Mammary epithelial cell (primary cell): ENCODE data around the gene TMTC4.

Source experiments
- EZH2 ChIP-seq: IDR thresholded peaks from 2 replicates; pipeline ENCODE4 v1.6.1; 2012; ENCODE audit warnings: low read length, inconsistent platforms, borderline replicate concordance
- TF ChIP-seq, protein P1 (sequence below), 2 donors: IDR thresholded peaks in 1 of 2; conservative IDR thresholded peaks in 1 of 2; 2 replicates each; pipeline ENCODE4 v1.5.1; 2011 to 2012; ENCODE audit warnings: inconsistent platforms in 2 of 2, low read length in 2 of 2, mild to moderate bottlenecking in 2 of 2, control low read depth in 1 of 2, low read depth in 1 of 2; ENCODE audit not compliant: insufficient read depth in 1 of 2; ENCODE audit errors: extremely low read depth in 1 of 2

DNA sequence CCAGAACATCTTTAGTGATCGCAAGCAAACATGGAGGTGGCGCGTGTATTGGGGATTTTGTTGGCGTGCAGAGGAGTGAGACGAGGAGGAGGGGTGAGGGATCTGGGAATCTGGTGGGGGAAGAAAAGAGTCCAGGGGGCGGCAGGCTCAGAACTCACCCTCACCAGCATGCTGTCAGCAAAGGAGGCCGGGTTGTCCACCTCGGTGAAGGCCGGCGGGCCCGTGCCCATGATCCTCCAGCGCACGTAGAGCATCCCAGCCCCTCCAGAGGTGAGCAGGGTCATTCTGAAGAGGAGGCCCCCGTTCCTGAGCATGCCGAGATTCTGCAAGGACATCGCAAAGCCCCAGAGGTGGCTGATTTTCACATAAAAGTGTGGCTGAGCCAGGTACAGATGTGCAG, 37.2 kb downstream of the TMTC4 start:
- TF ChIP-seq, protein P1, sequence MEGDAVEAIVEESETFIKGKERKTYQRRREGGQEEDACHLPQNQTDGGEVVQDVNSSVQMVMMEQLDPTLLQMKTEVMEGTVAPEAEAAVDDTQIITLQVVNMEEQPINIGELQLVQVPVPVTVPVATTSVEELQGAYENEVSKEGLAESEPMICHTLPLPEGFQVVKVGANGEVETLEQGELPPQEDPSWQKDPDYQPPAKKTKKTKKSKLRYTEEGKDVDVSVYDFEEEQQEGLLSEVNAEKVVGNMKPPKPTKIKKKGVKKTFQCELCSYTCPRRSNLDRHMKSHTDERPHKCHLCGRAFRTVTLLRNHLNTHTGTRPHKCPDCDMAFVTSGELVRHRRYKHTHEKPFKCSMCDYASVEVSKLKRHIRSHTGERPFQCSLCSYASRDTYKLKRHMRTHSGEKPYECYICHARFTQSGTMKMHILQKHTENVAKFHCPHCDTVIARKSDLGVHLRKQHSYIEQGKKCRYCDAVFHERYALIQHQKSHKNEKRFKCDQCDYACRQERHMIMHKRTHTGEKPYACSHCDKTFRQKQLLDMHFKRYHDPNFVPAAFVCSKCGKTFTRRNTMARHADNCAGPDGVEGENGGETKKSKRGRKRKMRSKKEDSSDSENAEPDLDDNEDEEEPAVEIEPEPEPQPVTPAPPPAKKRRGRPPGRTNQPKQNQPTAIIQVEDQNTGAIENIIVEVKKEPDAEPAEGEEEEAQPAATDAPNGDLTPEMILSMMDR (conservative IDR thresholded peaks at IDR 0.05 in 1 of 2, IDR thresholded peaks at IDR 0.05 in 1 of 2; ENCODE audit: extremely low read depth in 1 of 2, insufficient read depth in 1 of 2, low read depth in 1 of 2, low read length in 2 of 2), result no peak
- TF ChIP-seq EZH2, result no peak
